WTC11 (cell line): Measurements from ENCODE around the gene C5orf24.
"Not testable (repeated sequence)": the region's sequence is repeated elsewhere in the genome, so short reads cannot be mapped to it uniquely, and the experiment has no call there.

Experiments used
- CBFB ChIP-seq: sonication (generic); formaldehyde crosslinking; IDR thresholded peaks from 2 replicates; pipeline ENCODE4 v1.8.1; 2022; ENCODE audit warnings: mild to moderate bottlenecking, low read depth, missing genetic modification reagents
- FOXK1 ChIP-seq: sonication (generic); formaldehyde crosslinking; IDR thresholded peaks from 2 replicates; pipeline ENCODE4 v1.8.0; 2022; ENCODE audit warnings: mild to moderate bottlenecking, moderate library complexity, missing genetic modification reagents
- GABPB1 ChIP-seq: sonication (generic); formaldehyde crosslinking; IDR thresholded peaks from 2 replicates; pipeline ENCODE4 v1.8.1; 2023; ENCODE audit warnings: mild to moderate bottlenecking, missing genetic modification reagents
- RELA ChIP-seq: sonication (generic); formaldehyde crosslinking; IDR thresholded peaks from 2 replicates; pipeline ENCODE4 v1.8.1; 2022; ENCODE audit warnings: missing genetic modification reagents, mild to moderate bottlenecking, borderline replicate concordance
- ZNF232 ChIP-seq: sonication (generic); formaldehyde crosslinking; IDR thresholded peaks from 2 replicates; pipeline ENCODE4 v1.8.0; 2022; ENCODE audit warnings: mild to moderate bottlenecking, missing genetic modification reagents
- TF ChIP-seq, protein P1 (sequence below): fragments of 200-600 bp; IDR thresholded peaks from 2 replicates; pipeline ENCODE4 v1.8.0; 2022; ENCODE audit warnings: antibody characterized with exemption
- TF ChIP-seq, protein P2 (sequence below): sonication (generic); formaldehyde crosslinking; IDR thresholded peaks from 2 replicates; pipeline ENCODE4 v1.8.0; 2022; ENCODE audit warnings: mild to moderate bottlenecking, missing genetic modification reagents
- TF ChIP-seq, protein P3 (sequence below): sonication (generic); formaldehyde crosslinking; IDR thresholded peaks from 2 replicates; pipeline ENCODE4 v1.8.0; 2022; ENCODE audit warnings: mild to moderate bottlenecking, missing genetic modification reagents
- TF ChIP-seq, protein P4 (sequence below): sonication (generic); formaldehyde crosslinking; IDR thresholded peaks from 2 replicates; pipeline ENCODE4 v1.8.1; 2022; ENCODE audit warnings: low read depth, missing genetic modification reagents, borderline replicate concordance
- TF ChIP-seq, protein P5 (sequence below): sonication (generic); formaldehyde crosslinking; conservative IDR thresholded peaks from 2 replicates; pipeline ENCODE4 v1.8.1; 2022; ENCODE audit warnings: mild to moderate bottlenecking, missing genetic modification reagents

DNA sequence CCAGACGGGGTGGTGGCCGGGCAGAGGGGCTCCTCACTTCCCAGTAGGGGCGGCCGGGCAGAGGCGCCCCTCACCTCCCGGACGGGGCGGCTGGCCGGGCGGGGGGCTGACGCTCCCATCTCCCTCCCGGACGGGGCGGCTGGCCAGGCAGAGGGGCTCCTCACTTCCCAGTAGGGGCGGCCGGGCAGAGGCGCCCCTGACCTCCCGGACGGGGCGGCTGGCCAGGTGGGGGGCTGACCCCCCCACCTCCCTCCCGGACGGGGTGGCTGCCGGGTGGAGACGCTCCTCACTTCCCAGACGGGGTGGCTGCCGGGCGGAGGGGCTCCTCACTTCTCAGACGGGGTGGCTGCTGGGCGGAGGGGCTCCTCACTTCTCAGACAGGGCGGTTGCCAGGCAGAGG lies 35.9 kb downstream of the C5orf24 start:
- TF ChIP-seq, protein P1, sequence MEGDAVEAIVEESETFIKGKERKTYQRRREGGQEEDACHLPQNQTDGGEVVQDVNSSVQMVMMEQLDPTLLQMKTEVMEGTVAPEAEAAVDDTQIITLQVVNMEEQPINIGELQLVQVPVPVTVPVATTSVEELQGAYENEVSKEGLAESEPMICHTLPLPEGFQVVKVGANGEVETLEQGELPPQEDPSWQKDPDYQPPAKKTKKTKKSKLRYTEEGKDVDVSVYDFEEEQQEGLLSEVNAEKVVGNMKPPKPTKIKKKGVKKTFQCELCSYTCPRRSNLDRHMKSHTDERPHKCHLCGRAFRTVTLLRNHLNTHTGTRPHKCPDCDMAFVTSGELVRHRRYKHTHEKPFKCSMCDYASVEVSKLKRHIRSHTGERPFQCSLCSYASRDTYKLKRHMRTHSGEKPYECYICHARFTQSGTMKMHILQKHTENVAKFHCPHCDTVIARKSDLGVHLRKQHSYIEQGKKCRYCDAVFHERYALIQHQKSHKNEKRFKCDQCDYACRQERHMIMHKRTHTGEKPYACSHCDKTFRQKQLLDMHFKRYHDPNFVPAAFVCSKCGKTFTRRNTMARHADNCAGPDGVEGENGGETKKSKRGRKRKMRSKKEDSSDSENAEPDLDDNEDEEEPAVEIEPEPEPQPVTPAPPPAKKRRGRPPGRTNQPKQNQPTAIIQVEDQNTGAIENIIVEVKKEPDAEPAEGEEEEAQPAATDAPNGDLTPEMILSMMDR, result not testable (repeated sequence)
- TF ChIP-seq, protein P2, sequence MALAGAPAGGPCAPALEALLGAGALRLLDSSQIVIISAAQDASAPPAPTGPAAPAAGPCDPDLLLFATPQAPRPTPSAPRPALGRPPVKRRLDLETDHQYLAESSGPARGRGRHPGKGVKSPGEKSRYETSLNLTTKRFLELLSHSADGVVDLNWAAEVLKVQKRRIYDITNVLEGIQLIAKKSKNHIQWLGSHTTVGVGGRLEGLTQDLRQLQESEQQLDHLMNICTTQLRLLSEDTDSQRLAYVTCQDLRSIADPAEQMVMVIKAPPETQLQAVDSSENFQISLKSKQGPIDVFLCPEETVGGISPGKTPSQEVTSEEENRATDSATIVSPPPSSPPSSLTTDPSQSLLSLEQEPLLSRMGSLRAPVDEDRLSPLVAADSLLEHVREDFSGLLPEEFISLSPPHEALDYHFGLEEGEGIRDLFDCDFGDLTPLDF (CRISPR knock-in tag), result not testable (repeated sequence)
- not testable (repeated sequence) for TF ChIP-seq ZNF232, RELA, FOXK1, GABPB1, CBFB (CRISPR knock-in tag)
- TF ChIP-seq, protein P3, sequence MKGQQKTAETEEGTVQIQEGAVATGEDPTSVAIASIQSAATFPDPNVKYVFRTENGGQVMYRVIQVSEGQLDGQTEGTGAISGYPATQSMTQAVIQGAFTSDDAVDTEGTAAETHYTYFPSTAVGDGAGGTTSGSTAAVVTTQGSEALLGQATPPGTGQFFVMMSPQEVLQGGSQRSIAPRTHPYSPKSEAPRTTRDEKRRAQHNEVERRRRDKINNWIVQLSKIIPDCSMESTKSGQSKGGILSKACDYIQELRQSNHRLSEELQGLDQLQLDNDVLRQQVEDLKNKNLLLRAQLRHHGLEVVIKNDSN (CRISPR knock-in tag), result not testable (repeated sequence)
- TF ChIP-seq, protein P4, sequence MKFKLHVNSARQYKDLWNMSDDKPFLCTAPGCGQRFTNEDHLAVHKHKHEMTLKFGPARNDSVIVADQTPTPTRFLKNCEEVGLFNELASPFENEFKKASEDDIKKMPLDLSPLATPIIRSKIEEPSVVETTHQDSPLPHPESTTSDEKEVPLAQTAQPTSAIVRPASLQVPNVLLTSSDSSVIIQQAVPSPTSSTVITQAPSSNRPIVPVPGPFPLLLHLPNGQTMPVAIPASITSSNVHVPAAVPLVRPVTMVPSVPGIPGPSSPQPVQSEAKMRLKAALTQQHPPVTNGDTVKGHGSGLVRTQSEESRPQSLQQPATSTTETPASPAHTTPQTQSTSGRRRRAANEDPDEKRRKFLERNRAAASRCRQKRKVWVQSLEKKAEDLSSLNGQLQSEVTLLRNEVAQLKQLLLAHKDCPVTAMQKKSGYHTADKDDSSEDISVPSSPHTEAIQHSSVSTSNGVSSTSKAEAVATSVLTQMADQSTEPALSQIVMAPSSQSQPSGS, result not testable (repeated sequence)
- TF ChIP-seq, protein P5, sequence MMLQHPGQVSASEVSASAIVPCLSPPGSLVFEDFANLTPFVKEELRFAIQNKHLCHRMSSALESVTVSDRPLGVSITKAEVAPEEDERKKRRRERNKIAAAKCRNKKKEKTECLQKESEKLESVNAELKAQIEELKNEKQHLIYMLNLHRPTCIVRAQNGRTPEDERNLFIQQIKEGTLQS (CRISPR knock-in tag), result not testable (repeated sequence)
